Ovary (tissue), 3 donors: Measurements from ENCODE around the gene DNAJC22.

Experiments used
- CTCF ChIP-seq, 3 donors: fragments of 450-650 bp in 2 of 3; fragments of 200-600 bp in 1 of 3; IDR thresholded peaks; one replicate each; pipeline versions ENCODE4 v1.5.1 to v1.8.0; 2016 to 2022; ENCODE audit warnings: antibody characterized with exemption in 3 of 3, mild to moderate bottlenecking in 1 of 3
- EP300 ChIP-seq: sonication (generic); formaldehyde crosslinking; IDR thresholded peaks from one replicate; pipeline ENCODE4 v1.6.1; 2017; ENCODE audit warnings: antibody characterized with exemption
- POLR2A ChIP-seq: fragments of 450-650 bp; IDR thresholded peaks from one replicate; pipeline ENCODE4 v1.6.1; 2017; ENCODE audit warnings: antibody characterized with exemption, mild to moderate bottlenecking, moderate library complexity
- donor health status: DM: no; HTN: no; CAD: no.

DNA sequence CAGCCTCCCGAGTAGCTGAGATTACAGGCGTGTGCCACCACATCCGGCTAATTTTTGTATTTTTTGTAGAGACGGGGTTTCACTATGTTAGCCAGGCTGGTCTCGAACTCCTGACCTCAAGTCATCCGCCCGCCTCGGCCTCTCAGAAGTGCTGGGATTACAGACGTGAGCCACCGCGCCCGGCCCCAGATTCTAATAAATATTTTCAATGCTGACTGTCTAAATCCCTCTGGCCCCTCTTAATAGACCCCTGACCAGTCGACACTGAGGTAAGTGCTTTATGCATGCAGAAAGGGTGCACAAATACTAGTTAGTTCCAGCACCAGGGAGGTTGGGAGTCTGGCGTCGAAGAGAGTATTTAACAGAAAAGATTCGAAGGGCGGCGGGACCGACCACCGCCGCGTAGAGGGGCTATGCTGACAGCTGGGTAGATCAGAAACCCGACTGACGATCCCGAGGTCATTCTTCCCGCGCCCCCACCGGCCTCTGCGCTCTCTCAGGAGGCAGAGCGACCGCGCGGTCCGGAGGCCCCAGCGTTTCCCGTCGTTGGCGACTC lies 19.5 kb downstream of the DNAJC22 start:
- no peak for TF ChIP-seq POLR2A
- no peak for TF ChIP-seq CTCF (IDR thresholded peaks at IDR 0.05)
- TF ChIP-seq EP300, result no peak
